SK-N-SH treated with all-trans-retinoic acid at 6 μM for 48 hours (cell line): ENCODE measurements around the gene OSMR.

ENCODE experiments used
- ATAC-seq: fragments of 200-7000 bp; cut with Tn5 transposase; 3 replicates; pipeline ENCODE4 v1.9.1; 2020; ENCODE audit warnings: mild to moderate bottlenecking, moderate library complexity
- ARNTL ChIP-seq: fragments of 450-650 bp; formaldehyde crosslinking; IDR thresholded peaks from 2 replicates; pipeline ENCODE4 v1.5.0; 2020; ENCODE audit warnings: low read depth, mild to moderate bottlenecking, moderate library complexity, borderline replicate concordance
- CREB5 ChIP-seq: fragments of 250-450 bp; sonication (Bioruptor Pico); IDR thresholded peaks from 2 replicates; pipeline ENCODE4 v1.5.1; 2020; ENCODE audit warnings: low read depth, mild to moderate bottlenecking, moderate library complexity
- CSDC2 ChIP-seq: fragments of 250-450 bp; sonication (Bioruptor Pico); IDR thresholded peaks from 2 replicates; pipeline ENCODE4 v1.5.0; 2020; ENCODE audit warnings: mild to moderate bottlenecking, moderate library complexity
- ESRRG ChIP-seq: fragments of 250-450 bp; sonication (Bioruptor Pico); IDR thresholded peaks from 2 replicates; pipeline ENCODE4 v1.6.1; 2021; ENCODE audit warnings: mild to moderate bottlenecking
- GLIS3 ChIP-seq: fragments of 250-450 bp; sonication (Bioruptor Pico); IDR thresholded peaks from 2 replicates; pipeline ENCODE4 v1.5.0; 2020; ENCODE audit warnings: mild to moderate bottlenecking, moderate library complexity
- ISL1 ChIP-seq: fragments of 250-450 bp; sonication (Bioruptor Pico); IDR thresholded peaks from 2 replicates; pipeline ENCODE4 v2.1.2; 2022; ENCODE audit warnings: mild to moderate bottlenecking, moderate library complexity
- OSR1 ChIP-seq: fragments of 250-450 bp; sonication (Bioruptor Pico); IDR thresholded peaks from 2 replicates; pipeline ENCODE4 v1.8.0; 2022; ENCODE audit warnings: moderate library complexity, mild to moderate bottlenecking, inconsistent platforms
- PPARA ChIP-seq: fragments of 250-450 bp; sonication (Bioruptor Pico); IDR thresholded peaks from 2 replicates; pipeline ENCODE4 v1.5.0; 2020; ENCODE audit warnings: mild to moderate bottlenecking, borderline replicate concordance
- SNAI2 ChIP-seq: fragments of 250-450 bp; sonication (Bioruptor Pico); IDR thresholded peaks from 2 replicates; pipeline ENCODE4 v1.5.0; 2020; ENCODE audit warnings: mild to moderate bottlenecking, moderate library complexity
- TCF4 ChIP-seq: fragments of 250-450 bp; sonication (Bioruptor Pico); IDR thresholded peaks from 2 replicates; pipeline ENCODE4 v1.8.0; 2021; ENCODE audit warnings: mild to moderate bottlenecking, moderate library complexity, borderline replicate concordance
- TOX ChIP-seq: fragments of 250-450 bp; sonication (Bioruptor Pico); IDR thresholded peaks from 2 replicates; pipeline ENCODE4 v1.8.0; 2021; ENCODE audit warnings: mild to moderate bottlenecking, moderate library complexity, borderline replicate concordance
- TSHZ2 ChIP-seq: fragments of 250-450 bp; sonication (Bioruptor Pico); IDR thresholded peaks from 2 replicates; pipeline ENCODE4 v1.5.0; 2020; ENCODE audit warnings: mild to moderate bottlenecking, moderate library complexity
- ZC3H10 ChIP-seq: fragments of 250-450 bp; sonication (Bioruptor Pico); IDR thresholded peaks from 2 replicates; pipeline ENCODE4 v1.5.1; 2021; ENCODE audit warnings: mild to moderate bottlenecking, moderate library complexity
- ZFP3 ChIP-seq: fragments of 250-450 bp; sonication (Bioruptor Pico); IDR thresholded peaks from 2 replicates; pipeline ENCODE4 v1.5.0; 2020; ENCODE audit warnings: mild to moderate bottlenecking, moderate library complexity
- ZFP30 ChIP-seq: fragments of 450-650 bp; formaldehyde crosslinking; IDR thresholded peaks from 2 replicates; pipeline ENCODE4 v1.5.0; 2022; ENCODE audit warnings: mild to moderate bottlenecking, moderate library complexity
- ZNF565 ChIP-seq: fragments of 450-650 bp; formaldehyde crosslinking; conservative IDR thresholded peaks from 2 replicates; pipeline ENCODE4 v1.5.0; 2020; ENCODE audit warnings: low read depth, mild to moderate bottlenecking, moderate library complexity
- ZNF70 ChIP-seq: fragments of 450-650 bp; formaldehyde crosslinking; IDR thresholded peaks from 2 replicates; pipeline ENCODE4 v1.5.0; 2020; ENCODE audit warnings: mild to moderate bottlenecking, moderate library complexity
- ZNF8 ChIP-seq: fragments of 450-650 bp; formaldehyde crosslinking; IDR thresholded peaks from 2 replicates; pipeline ENCODE4 v1.5.0; 2020; ENCODE audit warnings: mild to moderate bottlenecking, moderate library complexity
- TF ChIP-seq, protein P1 (sequence below): fragments of 250-450 bp; sonication (Bioruptor Pico); IDR thresholded peaks from 2 replicates; pipeline ENCODE4 v1.5.1; 2021; ENCODE audit warnings: mild to moderate bottlenecking, moderate library complexity
- TF ChIP-seq, protein P2 (sequence below): fragments of 250-450 bp; sonication (Bioruptor Pico); IDR thresholded peaks from 2 replicates; pipeline ENCODE4 v1.8.0; 2021; ENCODE audit warnings: low read depth, mild to moderate bottlenecking, moderate library complexity, borderline replicate concordance

The OSMR gene

GRCh38 chr5:38871790-38872551 is 26.2 kb downstream of the OSMR start:
- peak; percentile 98 for ATAC-seq
- TF ChIP-seq GLIS3 (CRISPR knock-in tag) (no peak), SNAI2 (CRISPR knock-in tag) (no peak), TSHZ2 (CRISPR knock-in tag) (no peak), ZC3H10 (CRISPR knock-in tag) (peak; percentile 42; the same call in 1 of the 2 replicates), ISL1 (CRISPR knock-in tag) (peak; percentile 78), ZFP3 (CRISPR knock-in tag) (0 out of 2 replicates have a peak, but pooled peaks have one; percentile 50)
- TF ChIP-seq, protein P1, sequence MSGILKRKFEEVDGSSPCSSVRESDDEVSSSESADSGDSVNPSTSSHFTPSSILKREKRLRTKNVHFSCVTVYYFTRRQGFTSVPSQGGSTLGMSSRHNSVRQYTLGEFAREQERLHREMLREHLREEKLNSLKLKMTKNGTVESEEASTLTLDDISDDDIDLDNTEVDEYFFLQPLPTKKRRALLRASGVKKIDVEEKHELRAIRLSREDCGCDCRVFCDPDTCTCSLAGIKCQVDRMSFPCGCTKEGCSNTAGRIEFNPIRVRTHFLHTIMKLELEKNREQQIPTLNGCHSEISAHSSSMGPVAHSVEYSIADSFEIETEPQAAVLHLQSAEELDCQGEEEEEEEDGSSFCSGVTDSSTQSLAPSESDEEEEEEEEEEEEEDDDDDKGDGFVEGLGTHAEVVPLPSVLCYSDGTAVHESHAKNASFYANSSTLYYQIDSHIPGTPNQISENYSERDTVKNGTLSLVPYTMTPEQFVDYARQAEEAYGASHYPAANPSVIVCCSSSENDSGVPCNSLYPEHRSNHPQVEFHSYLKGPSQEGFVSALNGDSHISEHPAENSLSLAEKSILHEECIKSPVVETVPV (CRISPR knock-in tag): no peak

- TF ChIP-seq PPARA (CRISPR knock-in tag) (no peak), TSHZ2 (CRISPR knock-in tag) (no peak), CSDC2 (CRISPR knock-in tag) (no peak), ISL1 (CRISPR knock-in tag) (no peak), ZNF565 (no peak), SNAI2 (CRISPR knock-in tag) (no peak), ESRRG (CRISPR knock-in tag) (no peak), ZNF70 (CRISPR knock-in tag) (no peak), TOX (no peak), OSR1 (CRISPR knock-in tag) (no peak), CREB5 (CRISPR knock-in tag) (no peak), ZNF8 (no peak), ZC3H10 (CRISPR knock-in tag) (no peak), ZFP30 (CRISPR knock-in tag) (no peak), ZFP3 (CRISPR knock-in tag) (no peak), ARNTL (CRISPR knock-in tag) (no peak), TCF4 (CRISPR knock-in tag) (no peak)
- TF ChIP-seq, protein P1 (CRISPR knock-in tag): no peak
- TF ChIP-seq, protein P2, sequence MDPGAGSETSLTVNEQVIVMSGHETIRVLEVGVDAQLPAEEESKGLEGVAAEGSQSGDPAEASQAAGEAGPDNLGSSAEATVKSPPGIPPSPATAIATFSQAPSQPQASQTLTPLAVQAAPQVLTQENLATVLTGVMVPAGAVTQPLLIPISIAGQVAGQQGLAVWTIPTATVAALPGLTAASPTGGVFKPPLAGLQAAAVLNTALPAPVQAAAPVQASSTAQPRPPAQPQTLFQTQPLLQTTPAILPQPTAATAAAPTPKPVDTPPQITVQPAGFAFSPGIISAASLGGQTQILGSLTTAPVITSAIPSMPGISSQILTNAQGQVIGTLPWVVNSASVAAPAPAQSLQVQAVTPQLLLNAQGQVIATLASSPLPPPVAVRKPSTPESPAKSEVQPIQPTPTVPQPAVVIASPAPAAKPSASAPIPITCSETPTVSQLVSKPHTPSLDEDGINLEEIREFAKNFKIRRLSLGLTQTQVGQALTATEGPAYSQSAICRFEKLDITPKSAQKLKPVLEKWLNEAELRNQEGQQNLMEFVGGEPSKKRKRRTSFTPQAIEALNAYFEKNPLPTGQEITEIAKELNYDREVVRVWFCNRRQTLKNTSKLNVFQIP (CRISPR knock-in tag): no peak
- no peak; the same call in 2 of the 3 replicates for ATAC-seq
Observed at GRCh38 chr5:38872826-38873225, 27.0 kb downstream of the OSMR start.
